K562 (cell line): ENCODE measurements around the gene INPP5D. TPM values are rescaled to one million over a fixed set of nuclear protein-coding genes. Genes with fewer than 3 reads are reported as not detected.

Experiments
- ATAC-seq: fragments of 200-7000 bp; cut with Tn5 transposase; 3 replicates; pipeline ENCODE4 v1.9.1; 2020; ENCODE audit warnings: moderate library complexity
- BruUV-seq: library from RNA; stranded (reverse); fragments of 400-500 nt; replicated peaks from 2 replicates; lab custom pipeline; 2021; lab: Mats Ljungman, UMichigan
- CTCF ChIA-PET: fragments of 300-600 bp; formaldehyde crosslinking; extraction: SDS; loops from one replicate; lab custom pipeline; 2021; ENCODE audit warnings: low intra/inter-chr PET ratio; lab: Yijun Ruan, JAX
- POLR2A ChIA-PET: fragments of 300-600, 350-650 bp; sonication (Branson Sonifier 250); formaldehyde crosslinking; extraction: SDS; loops from one replicate; lab custom pipeline; 2021; ENCODE audit warnings: antibody characterized with exemption, inconsistent platforms; lab: Yijun Ruan, JAX
- DNase-seq, 4 experiments: peaks; one replicate each; pipeline versions ENCODE4 v3.0.0 to v3.0.0-alpha.2; 2011 to 2018; ENCODE audit warnings: low spot score in 3 of 4, mixed read lengths in 3 of 4; ENCODE audit errors: extremely low read depth in 1 of 4
- FAIRE-seq: peaks from 2 replicates; lab custom pipeline; 2011; peaks lifted over from hg19 to GRCh38; lab: Jason Lieb, UNC
- H2AFZ ChIP-seq: 2 replicates; pipeline ENCODE4 v1.6.0; 2011; ENCODE audit warnings: low read depth, low read length, control low read depth, inconsistent platforms
- H3K27ac ChIP-seq: fragments of 200-600 bp; 3 replicates; pipeline ENCODE4 v1.8.0; 2011; ENCODE audit warnings: low read depth, mild to moderate bottlenecking, control low read depth, inconsistent platforms, low read length, moderate library complexity, mixed read lengths; ENCODE audit errors: extremely low read depth
- H3K27me3 ChIP-seq, 2 experiments: fragments of 300-600 bp in 1 of 2; 2 replicates in 1 of 2; 3 replicates in 1 of 2; pipeline versions ENCODE4 v1.6.0 to v1.8.0; 2011; ENCODE audit warnings: inconsistent platforms in 2 of 2, low read length in 2 of 2, mild to moderate bottlenecking in 1 of 2, mixed read lengths in 1 of 2, moderate library complexity in 1 of 2; ENCODE audit not compliant: control insufficient read depth in 2 of 2, insufficient read depth in 2 of 2
- H3K36me3 ChIP-seq: fragments of 300-600 bp; 3 replicates; pipeline ENCODE4 v1.8.0; 2011; ENCODE audit warnings: mild to moderate bottlenecking, low read length, inconsistent platforms; ENCODE audit not compliant: control insufficient read depth, insufficient read depth
- H3K4me1 ChIP-seq, 2 experiments: fragments of 200-600 bp in 1 of 2; replicated peaks in 1 of 2; 2 replicates in 1 of 2; 3 replicates in 1 of 2; pipeline versions ENCODE4 v1.5.1 to v1.8.0; 2011; ENCODE audit warnings: inconsistent platforms in 2 of 2, low read length in 2 of 2, mild to moderate bottlenecking in 1 of 2, mixed read lengths in 1 of 2, moderate library complexity in 1 of 2; ENCODE audit not compliant: control insufficient read depth in 2 of 2, insufficient read depth in 2 of 2
- H3K4me2 ChIP-seq: 2 replicates; pipeline ENCODE4 v1.6.1; 2011; ENCODE audit warnings: low read length, control low read depth, inconsistent platforms, mixed read lengths; ENCODE audit not compliant: insufficient read depth
- H3K4me3 ChIP-seq: fragments of 200-600 bp; sonication (generic), shearing (Covaris generic); 2 replicates; pipeline ENCODE4 v1.5.1; 2016; ENCODE audit warnings: control low read depth, inconsistent platforms
- H3K79me2 ChIP-seq: fragments of 200-600 bp; 3 replicates; pipeline ENCODE4 v1.8.0; 2011; ENCODE audit warnings: low read length, inconsistent platforms; ENCODE audit not compliant: control insufficient read depth, insufficient read depth
- H3K9ac ChIP-seq, 2 experiments: 2 replicates each; pipeline versions ENCODE4 v1.6.0 to v1.6.1; 2011; ENCODE audit warnings: low read depth in 2 of 2, low read length in 2 of 2, control low read depth in 1 of 2, inconsistent platforms in 1 of 2, mild to moderate bottlenecking in 1 of 2, mixed read lengths in 1 of 2; ENCODE audit not compliant: insufficient read depth in 1 of 2
- H3K9me1 ChIP-seq: one replicate; pipeline ENCODE4 v1.6.0; 2011; ENCODE audit warnings: inconsistent platforms, mild to moderate bottlenecking, low read length, moderate library complexity; ENCODE audit not compliant: control insufficient read depth, insufficient read depth
- H3K9me3 ChIP-seq: replicated peaks from 2 replicates; pipeline ENCODE4 v1.5.1; 2011; ENCODE audit warnings: low read depth, low read length, inconsistent platforms; ENCODE audit not compliant: control insufficient read depth, insufficient read depth
- H4K20me1 ChIP-seq: replicated peaks from 2 replicates; pipeline ENCODE4 v1.6.1; 2011; ENCODE audit warnings: low read length, inconsistent platforms, mixed read lengths; ENCODE audit not compliant: control insufficient read depth, insufficient read depth
- ARID3B ChIP-seq: fragments of 250-450 bp; sonication (Bioruptor Pico); IDR thresholded peaks from 2 replicates; pipeline ENCODE4 v1.4.0; 2020; ENCODE audit warnings: borderline replicate concordance
- CBX5 ChIP-seq: IDR thresholded peaks from 2 replicates; pipeline ENCODE4 v1.6.1; 2014; ENCODE audit warnings: low read depth, borderline replicate concordance
- CREB3 ChIP-seq: fragments of 450-650 bp; conservative IDR thresholded peaks from 2 replicates; pipeline ENCODE4 v1.6.1; 2016; ENCODE audit warnings: missing genetic modification characterization, low read depth, mild to moderate bottlenecking, missing compliant biosample characterization, moderate library complexity
- CSDE1 ChIP-seq, 2 experiments: fragments of 450-650 bp; IDR thresholded peaks; 2 replicates each; pipeline ENCODE4 v1.6.1; 2016; ENCODE audit warnings: mild to moderate bottlenecking in 1 of 2
- NFYB ChIP-seq: IDR thresholded peaks from 2 replicates; pipeline ENCODE4 v1.6.1; 2011; ENCODE audit warnings: mild to moderate bottlenecking, moderate library complexity; ENCODE audit not compliant: insufficient read length; ENCODE audit errors: extremely low read depth
- NR3C1 ChIP-seq: sonication (generic); formaldehyde crosslinking; IDR thresholded peaks from 2 replicates; pipeline ENCODE4 v1.8.1; 2022; ENCODE audit warnings: missing genetic modification reagents
- WGBS: fragments of 100-300 bp; shearing (Covaris generic); methylation state at CpG from one replicate; pipeline ENCODE4 v1.1.6; 2016; ENCODE audit warnings: low coverage, mixed read lengths; ENCODE audit not compliant: insufficient coverage; ENCODE audit errors: missing lambda C conversion rate; 5-methylcytosine and 5-hydroxymethylcytosine counted together
- in situ Hi-C: fragments of 300-500 bp; cut with MboI; formaldehyde crosslinking; loops from 4 replicates; pipeline ENCODE4 v1.15.0; 2018; ENCODE audit warnings: inconsistent platforms, mixed read lengths
- intact Hi-C: fragments of 100-400 bp; cut with micrococcal nuclease; formaldehyde crosslinking; loops from 2 replicates; pipeline ENCODE4 v1.14.2; 2022
- polyA plus RNA-seq, 8 experiments: library from polyadenylated mRNA; depleted of rRNA in 4 of 8; stranded (reverse) in 5 of 8; unstranded in 3 of 8; fragments of >200 nt; fragmentation: Nextera tagmentation in 2 of 8; fragmentation: Illumina TruSeq in 1 of 8; extraction: Ambion mirVana in 2 of 8; extraction: Trizol in 1 of 8; gene quantifications; 2 replicates each; pipeline versions ENCODE4 v1.2.1 to v1.2.3, GENCODE V29; 2011 to 2014; ENCODE audit warnings: inconsistent platforms in 1 of 8, missing spikeins in 1 of 8
- total RNA-seq, 7 experiments: library from RNA; depleted of rRNA in 6 of 7; stranded (reverse); fragments of >200 nt in 6 of 7; fragmentation: Illumina TruSeq in 2 of 7; extraction: Trizol in 2 of 7; gene quantifications; 2 replicates each; pipeline versions ENCODE4 v1.2.1 to v1.2.3, GENCODE V29; 2011 to 2021; ENCODE audit warnings: low replicate concordance in 1 of 7

Gene INPP5D
- total and polyA plus RNA-seq, 9 of the 15 experiments (the other 6 are each of a cell fraction or from before 2014, with no cell fraction given) = 0.55 to 6.2 (median 2.2) TPM

DNA sequence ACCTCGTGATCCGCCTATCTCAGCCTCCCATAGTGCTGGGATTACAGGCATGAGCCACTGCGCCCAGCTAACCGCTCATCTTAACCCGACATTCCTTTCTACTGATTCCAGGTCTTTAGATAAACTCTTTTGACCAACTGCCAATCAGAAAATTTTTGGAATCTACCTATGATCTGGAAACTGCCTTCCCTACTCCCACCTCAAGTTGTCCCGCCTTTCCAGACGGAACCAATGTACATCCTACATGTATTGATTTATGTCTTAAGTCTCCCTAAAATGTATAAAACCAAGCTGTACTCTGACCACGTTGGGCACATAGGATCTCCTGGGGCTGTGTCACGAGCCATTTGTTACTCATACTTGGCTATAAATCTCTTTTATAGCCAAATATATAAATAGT is 30.8 kb upstream of the INPP5D start:
- CTCF ChIA-PET = no interaction called here

More for the DNA sequence above, 30.8 kb upstream of the INPP5D start:
- H3K36me3 ChIP-seq = no peaks in the 10 kb centered on the region
- WGBS = 62% methylated on average over 8 of the region's 9 CpGs
- intact Hi-C loops = loop anchor here (10.0 kb wide), 2 partner anchors 175 to 425 kb away; no protein-coding TSS in a partner anchor
- TF ChIP-seq CBX5 (no peak), CSDE1 (IDR thresholded peaks at IDR 0.05) (no peak), NFYB (no peak), NR3C1 (CRISPR knock-in tag) (no peak), CREB3 (tag) (no peak), ARID3B (CRISPR knock-in tag) (no peak)
- DNase-seq = no peak
- FAIRE-seq = no peak
- no peak overlapping the region for H2AFZ ChIP-seq
- no peaks in the 10 kb centered on the region for H4K20me1 ChIP-seq
- BruUV-seq = no TSS peak
- H3K9ac ChIP-seq = no peak overlapping the region
- no peaks in the 10 kb centered on the region for H3K9me3 ChIP-seq
- H3K27ac ChIP-seq = no peak overlapping the region
- no peaks in the 10 kb centered on the region for H3K9me1 ChIP-seq
- H3K27me3 ChIP-seq = peaks cover 3 to 23% of the 10 kb centered on the region in 2 experiments; a peak in 3 of 5 replicates
- peaks cover 0 to 5% of the 10 kb centered on the region in 2 experiments; a peak in 2 of 5 replicates for H3K4me1 ChIP-seq
- in situ Hi-C loops = no loop called here
- no peak overlapping the region for H3K4me3 ChIP-seq
- H3K79me2 ChIP-seq = no peaks in the 10 kb centered on the region
- H3K4me2 ChIP-seq = no peak overlapping the region
- no peak for ATAC-seq
- POLR2A ChIA-PET = interaction anchor here (0.6 to 1.1 kb wide), 3 partner anchors 241 to 387 kb away, joined by 3 to 5 read pairs (median 3); no protein-coding TSS in a partner anchor
